ENCODE results near the gene ZNF445.

GRCh38 chr3:44427683-44428082 lies 49.8 kb downstream of the ZNF445 start:
- TF ChIP-seq CTCF (IDR thresholded peaks at IDR 0.05; ENCODE audit: insufficient read depth, low read depth, low read length) (no peak), EZH2 (IDR thresholded peaks at IDR 0.05; ENCODE audit: insufficient read depth, low read length) (no peak)
